MM.1S (cell line): ENCODE measurements around the gene MORC4.

Experiments used
- DNase-seq: peaks from one replicate; pipeline ENCODE4 v3.0.0-alpha.2; 2015
- H2AFZ ChIP-seq: fragments of 300-600 bp; sonication (generic); 2 replicates; pipeline ENCODE4 v1.6.0; 2016; ENCODE audit warnings: antibody characterized with exemption, low read length
- H3F3A ChIP-seq: fragments of 300-600 bp; sonication (generic); 2 replicates; pipeline ENCODE4 v1.6.1; 2016; ENCODE audit warnings: mild to moderate bottlenecking, antibody characterized with exemption, low read length, moderate library complexity, mixed read lengths; ENCODE audit not compliant: insufficient read depth
- H3K27ac ChIP-seq: fragments of 300-600 bp; sonication (generic); 2 replicates; pipeline ENCODE4 v1.5.1; 2016; ENCODE audit warnings: mild to moderate bottlenecking, low read length
- H3K27me3 ChIP-seq: fragments of 300-600 bp; sonication (generic); replicated peaks from 2 replicates; pipeline ENCODE4 v1.6.0; 2016; ENCODE audit warnings: low read length; ENCODE audit not compliant: insufficient read depth
- H3K36me3 ChIP-seq: fragments of 300-600 bp; sonication (generic); replicated peaks from 2 replicates; pipeline ENCODE4 v1.6.1; 2016; ENCODE audit warnings: mild to moderate bottlenecking, low read length, mixed read lengths; ENCODE audit not compliant: insufficient read depth
- H3K4me1 ChIP-seq: fragments of 300-600 bp; sonication (generic); 2 replicates; pipeline ENCODE4 v1.6.1; 2016; ENCODE audit warnings: low read length, mixed read lengths
- H3K4me2 ChIP-seq: fragments of 300-600 bp; sonication (generic); 2 replicates; pipeline ENCODE4 v1.6.0; 2016; ENCODE audit warnings: low read depth, low read length
- H3K4me3 ChIP-seq: fragments of 300-600 bp; sonication (generic); 2 replicates; pipeline ENCODE4 v1.5.1; 2016; ENCODE audit warnings: low read length, mixed read lengths
- H3K79me2 ChIP-seq: fragments of 300-600 bp; sonication (generic); 2 replicates; pipeline ENCODE4 v1.6.1; 2016; ENCODE audit warnings: mixed run types, low read length, mixed read lengths
- H3K9ac ChIP-seq: fragments of 300-600 bp; sonication (generic); 2 replicates; pipeline ENCODE4 v1.6.1; 2016; ENCODE audit warnings: low read length, mixed read lengths
- H3K9me2 ChIP-seq: fragments of 300-600 bp; sonication (generic); replicated peaks from 2 replicates; pipeline ENCODE4 v1.6.1; 2016; ENCODE audit warnings: mild to moderate bottlenecking, low read length, mixed read lengths; ENCODE audit not compliant: insufficient read depth
- H3K9me3 ChIP-seq: fragments of 300-600 bp; sonication (generic); replicated peaks from 2 replicates; pipeline ENCODE4 v1.6.1; 2016; ENCODE audit warnings: mild to moderate bottlenecking, low read length, mixed read lengths; ENCODE audit not compliant: insufficient read depth
- H4K20me1 ChIP-seq: fragments of 300-600 bp; sonication (generic); 2 replicates; pipeline ENCODE4 v1.6.1; 2016; ENCODE audit warnings: mild to moderate bottlenecking, low read length, moderate library complexity, mixed read lengths; ENCODE audit not compliant: insufficient read depth
- EZH2 ChIP-seq: fragments of 300-600 bp; sonication (generic); optimal IDR thresholded peaks from 2 replicates; pipeline ENCODE3; 2017; ENCODE audit warnings: low read depth, mild to moderate bottlenecking, antibody characterized with exemption, low read length, mixed read lengths
- EZH2phosphoT487 ChIP-seq: fragments of 300-600 bp; sonication (generic); IDR thresholded peaks from 2 replicates; pipeline ENCODE4 v1.6.1; 2018; ENCODE audit warnings: antibody characterized with exemption, low read length
- TF ChIP-seq, protein P1 (sequence below): fragments of 300-600 bp; sonication (generic); IDR thresholded peaks from 2 replicates; pipeline ENCODE4 v1.5.1; 2016; ENCODE audit warnings: antibody characterized with exemption, low read length, mixed read lengths

The MORC4 gene

DNA sequence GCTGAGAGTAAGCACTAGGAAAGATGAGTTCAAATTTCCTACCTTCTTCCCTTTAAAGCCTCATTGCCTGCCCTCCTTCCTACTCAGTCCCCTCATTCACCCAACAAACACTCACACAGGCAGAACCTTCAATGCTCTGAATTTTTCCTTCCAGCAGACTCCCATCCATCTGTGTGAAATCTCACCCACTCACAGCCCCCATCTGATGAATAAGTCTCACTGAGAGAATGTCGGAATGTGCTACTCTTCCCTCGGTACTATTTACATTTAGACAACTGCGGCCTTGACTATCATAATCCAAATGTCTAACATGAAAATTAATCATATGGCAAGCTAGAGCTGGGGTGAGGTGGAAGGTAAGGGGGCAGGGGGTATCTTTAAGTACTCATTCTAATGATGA is 60.4 kb downstream of the MORC4 start:
- Histone ChIP-seq H3K27ac (no peak overlapping the region), H3K4me2 (no peak overlapping the region), H3K27me3 (no peaks in the 10 kb centered on the region), H3K9ac (no peak overlapping the region), H3K9me3 (no peaks in the 10 kb centered on the region), H3K9me2 (no peaks in the 10 kb centered on the region), H3F3A (no peaks in the 10 kb centered on the region), H3K36me3 (no peaks in the 10 kb centered on the region), H3K4me3 (no peak overlapping the region), H3K4me1 (no peaks in the 10 kb centered on the region), H3K79me2 (no peaks in the 10 kb centered on the region), H4K20me1 (no peaks in the 10 kb centered on the region), H2AFZ (no peak overlapping the region)
- TF ChIP-seq EZH2 (no peak), EZH2phosphoT487 (no peak)
- TF ChIP-seq, protein P1, sequence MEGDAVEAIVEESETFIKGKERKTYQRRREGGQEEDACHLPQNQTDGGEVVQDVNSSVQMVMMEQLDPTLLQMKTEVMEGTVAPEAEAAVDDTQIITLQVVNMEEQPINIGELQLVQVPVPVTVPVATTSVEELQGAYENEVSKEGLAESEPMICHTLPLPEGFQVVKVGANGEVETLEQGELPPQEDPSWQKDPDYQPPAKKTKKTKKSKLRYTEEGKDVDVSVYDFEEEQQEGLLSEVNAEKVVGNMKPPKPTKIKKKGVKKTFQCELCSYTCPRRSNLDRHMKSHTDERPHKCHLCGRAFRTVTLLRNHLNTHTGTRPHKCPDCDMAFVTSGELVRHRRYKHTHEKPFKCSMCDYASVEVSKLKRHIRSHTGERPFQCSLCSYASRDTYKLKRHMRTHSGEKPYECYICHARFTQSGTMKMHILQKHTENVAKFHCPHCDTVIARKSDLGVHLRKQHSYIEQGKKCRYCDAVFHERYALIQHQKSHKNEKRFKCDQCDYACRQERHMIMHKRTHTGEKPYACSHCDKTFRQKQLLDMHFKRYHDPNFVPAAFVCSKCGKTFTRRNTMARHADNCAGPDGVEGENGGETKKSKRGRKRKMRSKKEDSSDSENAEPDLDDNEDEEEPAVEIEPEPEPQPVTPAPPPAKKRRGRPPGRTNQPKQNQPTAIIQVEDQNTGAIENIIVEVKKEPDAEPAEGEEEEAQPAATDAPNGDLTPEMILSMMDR: no peak
- no peak for DNase-seq

DNA sequence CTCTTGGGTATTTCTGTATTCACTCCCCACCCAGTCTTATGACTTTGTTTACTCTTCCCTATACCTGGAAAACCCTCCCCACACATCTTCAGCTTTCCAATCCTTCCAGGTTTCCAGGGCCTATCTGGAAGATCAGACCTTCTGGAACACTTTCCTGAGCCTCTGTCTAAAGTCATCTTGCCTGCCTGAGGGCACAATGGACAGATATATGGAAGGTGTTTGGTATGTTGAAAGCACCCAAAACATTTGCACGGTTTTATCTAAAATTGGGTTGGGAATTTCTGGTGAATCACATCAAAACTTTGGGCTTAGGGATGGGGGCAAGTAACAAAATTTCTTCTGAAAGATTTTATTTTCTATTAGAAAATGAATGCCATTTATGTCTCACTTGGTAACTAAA is 63.8 kb downstream of the MORC4 start:
- Histone ChIP-seq H3K4me1 (no peaks in the 10 kb centered on the region), H3K36me3 (no peaks in the 10 kb centered on the region), H2AFZ (no peak overlapping the region), H3K79me2 (no peaks in the 10 kb centered on the region), H3K27me3 (no peaks in the 10 kb centered on the region), H3K4me2 (no peak overlapping the region), H3K9ac (no peak overlapping the region), H3F3A (no peaks in the 10 kb centered on the region), H3K9me3 (no peaks in the 10 kb centered on the region), H3K9me2 (no peaks in the 10 kb centered on the region), H3K4me3 (no peak overlapping the region), H3K27ac (no peak overlapping the region), H4K20me1 (no peaks in the 10 kb centered on the region)
- TF ChIP-seq, protein P1: no peak
- TF ChIP-seq EZH2phosphoT487 (no peak), EZH2 (no peak)
- DNase-seq: no peak

DNA sequence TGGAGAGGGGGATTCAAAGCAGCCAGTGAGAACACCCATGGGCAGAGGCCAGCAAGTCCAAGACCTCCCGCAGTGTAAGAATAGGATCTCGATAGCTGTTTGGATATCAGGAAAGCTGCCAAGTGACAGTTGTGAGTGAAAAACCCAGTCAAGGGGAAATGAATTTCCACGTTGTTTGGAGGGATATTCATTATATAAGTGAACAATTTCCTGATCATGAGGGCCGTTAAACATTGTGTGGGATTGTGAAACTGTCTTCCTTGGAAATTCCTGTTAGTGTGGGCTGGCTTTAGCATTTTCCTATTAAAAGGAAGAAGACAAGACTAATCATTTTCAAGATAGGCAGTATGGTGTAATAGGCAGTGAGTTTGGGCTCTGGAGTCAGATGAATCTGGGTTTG is 64.8 kb downstream of the MORC4 start:
- Histone ChIP-seq H3F3A (no peaks in the 10 kb centered on the region), H3K4me3 (no peak overlapping the region), H2AFZ (no peak overlapping the region), H4K20me1 (no peaks in the 10 kb centered on the region), H3K4me2 (no peak overlapping the region), H3K9me2 (no peaks in the 10 kb centered on the region), H3K27ac (no peak overlapping the region), H3K36me3 (no peaks in the 10 kb centered on the region), H3K27me3 (no peaks in the 10 kb centered on the region), H3K79me2 (no peaks in the 10 kb centered on the region), H3K9me3 (no peaks in the 10 kb centered on the region), H3K4me1 (no peaks in the 10 kb centered on the region), H3K9ac (no peak overlapping the region)
- DNase-seq: no peak
- TF ChIP-seq, protein P1: no peak
- no peak for TF ChIP-seq EZH2
- TF ChIP-seq EZH2phosphoT487: no peak
